Progenitor cell of endocrine pancreas (in vitro differentiated cells): Measurements from ENCODE around the gene ICE1. TPM values are rescaled to one million over a fixed set of nuclear protein-coding genes. Genes with fewer than 3 reads are reported as not detected.

Source experiments
- DNase-seq: peaks from one replicate; pipeline ENCODE4 v3.0.0; 2021; ENCODE audit warnings: low spot score; ENCODE audit not compliant: unreplicated experiment
- H3K27ac Mint-ChIP-seq: 2 replicates; pipeline ENCODE4 v1.8.0; 2021; ENCODE audit warnings: mild to moderate bottlenecking, moderate library complexity, mixed read lengths
- H3K27me3 Mint-ChIP-seq: 2 replicates; pipeline ENCODE4 v1.8.0; 2021; ENCODE audit warnings: mixed read lengths
- H3K36me3 Mint-ChIP-seq: 2 replicates; pipeline ENCODE4 v1.8.0; 2022; ENCODE audit warnings: mixed read lengths; ENCODE audit not compliant: insufficient read depth
- H3K4me1 Mint-ChIP-seq: 2 replicates; pipeline ENCODE4 v1.8.0; 2021; ENCODE audit warnings: low read depth, mixed read lengths
- H3K4me3 Mint-ChIP-seq: 2 replicates; pipeline ENCODE4 v1.8.0; 2021; ENCODE audit warnings: low read depth, mild to moderate bottlenecking, moderate library complexity, mixed read lengths
- H3K9me3 Mint-ChIP-seq: 2 replicates; pipeline ENCODE4 v1.8.0; 2021; ENCODE audit warnings: low read depth, mixed read lengths
- total RNA-seq: library from RNA; stranded (reverse); gene quantifications from 2 replicates; pipeline ENCODE4 v1.2.1, GENCODE V29; 2021
- TF ChIP-seq, protein P1 (sequence below): fragments of 200-600 bp; sonication (generic); IDR thresholded peaks from one replicate; pipeline ENCODE4 v1.5.0; 2021; ENCODE audit warnings: antibody characterized with exemption, mild to moderate bottlenecking; ENCODE audit not compliant: unreplicated experiment

Gene ICE1
- total RNA-seq, 1 donor from 2014 or later, result 40.0 TPM

GRCh38 chr5:5480481-5481111 lies 58.1 kb downstream of the ICE1 start:
- Mint-ChIP-seq H3K4me3 (no peak overlapping the region), H3K27ac (no peak overlapping the region), H3K9me3 (peaks cover 6% of the 10 kb centered on the region), H3K27me3 (no peaks in the 10 kb centered on the region), H3K4me1 (no peaks in the 10 kb centered on the region), H3K36me3 (peaks cover 41% of the 10 kb centered on the region)
- no peak for DNase-seq
- TF ChIP-seq, protein P1, sequence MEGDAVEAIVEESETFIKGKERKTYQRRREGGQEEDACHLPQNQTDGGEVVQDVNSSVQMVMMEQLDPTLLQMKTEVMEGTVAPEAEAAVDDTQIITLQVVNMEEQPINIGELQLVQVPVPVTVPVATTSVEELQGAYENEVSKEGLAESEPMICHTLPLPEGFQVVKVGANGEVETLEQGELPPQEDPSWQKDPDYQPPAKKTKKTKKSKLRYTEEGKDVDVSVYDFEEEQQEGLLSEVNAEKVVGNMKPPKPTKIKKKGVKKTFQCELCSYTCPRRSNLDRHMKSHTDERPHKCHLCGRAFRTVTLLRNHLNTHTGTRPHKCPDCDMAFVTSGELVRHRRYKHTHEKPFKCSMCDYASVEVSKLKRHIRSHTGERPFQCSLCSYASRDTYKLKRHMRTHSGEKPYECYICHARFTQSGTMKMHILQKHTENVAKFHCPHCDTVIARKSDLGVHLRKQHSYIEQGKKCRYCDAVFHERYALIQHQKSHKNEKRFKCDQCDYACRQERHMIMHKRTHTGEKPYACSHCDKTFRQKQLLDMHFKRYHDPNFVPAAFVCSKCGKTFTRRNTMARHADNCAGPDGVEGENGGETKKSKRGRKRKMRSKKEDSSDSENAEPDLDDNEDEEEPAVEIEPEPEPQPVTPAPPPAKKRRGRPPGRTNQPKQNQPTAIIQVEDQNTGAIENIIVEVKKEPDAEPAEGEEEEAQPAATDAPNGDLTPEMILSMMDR, result no peak

GRCh38 chr5:5481206-5481605 lies 58.7 kb downstream of the ICE1 start:
- no peak for DNase-seq
- H3K27ac Mint-ChIP-seq, result no peak overlapping the region
- no peak overlapping the region for H3K4me3 Mint-ChIP-seq

GRCh38 chr5:5481633-5482032 lies 59.2 kb downstream of the ICE1 start:
- H3K9me3 Mint-ChIP-seq, result peaks cover 6% of the 10 kb centered on the region
- no peak overlapping the region for H3K4me3 Mint-ChIP-seq
- H3K27me3 Mint-ChIP-seq, result no peaks in the 10 kb centered on the region
- TF ChIP-seq, protein P1, result no peak
- peaks cover 33% of the 10 kb centered on the region for H3K36me3 Mint-ChIP-seq
- no peaks in the 10 kb centered on the region for H3K4me1 Mint-ChIP-seq
- no peak for DNase-seq
- H3K27ac Mint-ChIP-seq, result no peak overlapping the region

More at GRCh38 chr5:5481206-5481605, 58.7 kb downstream of the ICE1 start:
- Mint-ChIP-seq H3K27me3 (no peaks in the 10 kb centered on the region), H3K36me3 (peaks cover 37% of the 10 kb centered on the region), H3K4me1 (no peaks in the 10 kb centered on the region), H3K9me3 (peaks cover 6% of the 10 kb centered on the region)
- TF ChIP-seq, protein P1, result no peak

DNA sequence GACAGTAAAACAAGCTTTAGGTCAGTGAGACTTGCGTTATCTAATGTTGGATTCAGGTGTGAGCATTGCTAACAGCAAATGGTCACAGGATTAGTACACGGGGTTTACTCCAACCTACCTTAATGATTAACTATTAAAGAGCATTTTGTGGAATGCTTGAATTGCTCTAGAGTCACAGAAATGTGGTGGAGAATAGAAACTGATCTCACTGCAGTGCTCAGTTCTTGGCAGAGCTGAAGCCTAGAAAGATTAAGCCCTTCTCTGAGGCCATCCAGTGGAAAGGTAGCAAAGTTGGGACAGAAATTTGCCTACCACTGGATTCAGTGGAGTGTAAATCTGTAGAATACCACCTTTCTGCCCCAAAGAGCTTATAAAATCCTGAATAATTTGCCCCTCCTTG lies 60.9 kb downstream of the ICE1 start:
- TF ChIP-seq, protein P1, result no peak
- Mint-ChIP-seq H3K4me1 (no peaks in the 10 kb centered on the region), H3K27me3 (no peaks in the 10 kb centered on the region), H3K36me3 (peaks cover 19% of the 10 kb centered on the region), H3K9me3 (peaks cover 6% of the 10 kb centered on the region), H3K27ac (no peak overlapping the region), H3K4me3 (no peak overlapping the region)
- DNase-seq, result no peak

- H3K4me3 Mint-ChIP-seq, result no peak overlapping the region
- H3K27ac Mint-ChIP-seq, result no peak overlapping the region
- H3K4me1 Mint-ChIP-seq, result no peaks in the 10 kb centered on the region
- DNase-seq, result no peak
- peaks cover 3% of the 10 kb centered on the region for H3K9me3 Mint-ChIP-seq
- peaks cover 12% of the 10 kb centered on the region for H3K36me3 Mint-ChIP-seq
- no peaks in the 10 kb centered on the region for H3K27me3 Mint-ChIP-seq
- TF ChIP-seq, protein P1, result no peak
Measured at GRCh38 chr5:5483880-5484598, 61.6 kb downstream of the ICE1 start.
